Left lung (tissue), 10 donors: Measurements from ENCODE around the gene TEX19. TPM values are rescaled to one million over a fixed set of nuclear protein-coding genes. Genes with fewer than 3 reads are reported as not detected.

Experiments used
- ATAC-seq: fragments of 200-7000 bp; cut with Tn5 transposase; one replicate; pipeline ENCODE4 v1.9.1; 2020; ENCODE audit warnings: moderate library complexity
- DNase-seq, 4 donors: peaks; one replicate each; pipeline ENCODE4 v3.0.0-alpha.2; 2013 to 2020
- H3K27ac ChIP-seq, 2 donors: fragments of 200-600 bp; sonication (generic) in 1 of 2; one replicate each; pipeline versions ENCODE4 v1.5.0 to v1.8.0; 2020 to 2021
- H3K27me3 ChIP-seq, 2 donors: fragments of 200-600 bp; sonication (generic) in 1 of 2; one replicate each; pipeline versions ENCODE4 v1.5.0 to v1.8.0; 2020 to 2021
- H3K36me3 ChIP-seq, 2 donors: fragments of 200-600 bp; sonication (generic) in 1 of 2; one replicate each; pipeline versions ENCODE4 v1.5.0 to v1.8.0; 2020 to 2021
- H3K4me1 ChIP-seq, 2 donors: fragments of 200-600 bp; one replicate each; pipeline ENCODE4 v1.8.0; 2021
- H3K4me3 ChIP-seq, 2 donors: fragments of 200-600 bp; sonication (generic) in 1 of 2; one replicate each; pipeline versions ENCODE4 v1.5.0 to v1.8.0; 2020 to 2021; ENCODE audit warnings: mild to moderate bottlenecking in 1 of 2
- H3K9me3 ChIP-seq, 2 donors: fragments of 200-600 bp; sonication (generic) in 1 of 2; one replicate each; pipeline versions ENCODE4 v1.5.0 to v1.8.0; 2020 to 2021
- CTCF ChIP-seq, 2 donors: fragments of 200-600 bp; sonication (generic) in 1 of 2; IDR thresholded peaks; one replicate each; pipeline versions ENCODE4 v1.5.0 to v1.8.0; 2021; ENCODE audit warnings: antibody characterized with exemption in 2 of 2
- intact Hi-C, 2 donors: fragments of 100-400 bp; cut with DNase I; formaldehyde crosslinking; loops; one replicate each; pipeline versions ENCODE4 v1.11.2 to v1.14.2; 2022
- polyA plus RNA-seq, 6 donors: library from polyadenylated mRNA; unstranded; fragments of 120-200 nt; gene quantifications; one replicate each; pipeline ENCODE4 v1.2.1, GENCODE V29; 2013; ENCODE audit not compliant: insufficient read length in 6 of 6
- total RNA-seq, 2 donors: library from RNA; stranded (reverse); fragmentation: NEBNext Ultra II Directional; extraction: Animal tissue kit (Norgen Biotek cat#: 25700); gene quantifications; one replicate each; pipeline ENCODE4 v1.2.1, GENCODE V29; 2021
- donor health status: DM: no; HTN: yes; CAD: no.
- donor health status: DM: no; HTN: no; CAD: no.

TEX19 gene
- total and polyA plus RNA-seq, 8 donors = 0.07 TPM; not detected in 7

- ATAC-seq (no peak), DNase-seq (no peak)
- Histone ChIP-seq H3K27ac (no peak overlapping the region), H3K36me3 (peaks cover 0 to 18% of the 10 kb centered on the region in 2 donors), H3K9me3 (no peaks in the 10 kb centered on the region), H3K4me3 (no peak overlapping the region), H3K27me3 (peaks cover 16 to 57% of the 10 kb centered on the region in 2 donors), H3K4me1 (peaks cover 0 to 31% of the 10 kb centered on the region in 2 donors)
- no peak for TF ChIP-seq CTCF (IDR thresholded peaks at IDR 0.05)
- intact Hi-C loops = loop anchor here in 1 of 2 donors (5.0 kb wide), 1 partner anchor 82 kb away; no protein-coding TSS in a partner anchor
These were observed 39.4 kb upstream of the TEX19 start for GRCh38 chr17:82319619-82320062.

GRCh38 chr17:82320140-82320840 is 38.8 kb upstream of the TEX19 start:
- intact Hi-C loops = loop anchor here in 1 of 2 donors (5.0 kb wide), 1 partner anchor 83 kb away; no protein-coding TSS in a partner anchor
- no peak for TF ChIP-seq CTCF (IDR thresholded peaks at IDR 0.05)
- Histone ChIP-seq H3K9me3 (no peaks in the 10 kb centered on the region), H3K36me3 (peaks cover 0 to 18% of the 10 kb centered on the region in 2 donors), H3K27ac (no peak overlapping the region), H3K27me3 (peaks cover 10 to 50% of the 10 kb centered on the region in 2 donors), H3K4me1 (peaks cover 0 to 24% of the 10 kb centered on the region in 2 donors), H3K4me3 (no peak overlapping the region)
- ATAC-seq (no peak), DNase-seq (no peak)

GRCh38 chr17:82320956-82321927 is 37.8 kb upstream of the TEX19 start:
- H3K36me3 ChIP-seq = peaks cover 0 to 18% of the 10 kb centered on the region in 2 donors
- no peaks in the 10 kb centered on the region for H3K9me3 ChIP-seq
- H3K27me3 ChIP-seq = peaks cover under 1 to 41% of the 10 kb centered on the region in 2 donors
- TF ChIP-seq CTCF (IDR thresholded peaks at IDR 0.05) = peak; percentile 83 to 88
- H3K27ac ChIP-seq = no peak overlapping the region
- no peak overlapping the region for H3K4me3 ChIP-seq
- ATAC-seq = peak; percentile 76
- DNase-seq = peak in 1 of 4 donors; percentile 93
- intact Hi-C loops = loop anchor here in 1 of 2 donors (5.0 kb wide), 1 partner anchor 84 kb away; no protein-coding TSS in a partner anchor
- H3K4me1 ChIP-seq = peaks cover 0 to 15% of the 10 kb centered on the region in 2 donors

GRCh38 chr17:82321947-82322466 is 37.0 kb upstream of the TEX19 start:
- Histone ChIP-seq H3K9me3 (no peaks in the 10 kb centered on the region), H3K4me3 (no peak overlapping the region), H3K36me3 (peaks cover 0 to 18% of the 10 kb centered on the region in 2 donors), H3K4me1 (peaks cover 0 to 12% of the 10 kb centered on the region in 2 donors), H3K27me3 (peaks cover 0 to 33% of the 10 kb centered on the region in 2 donors), H3K27ac (no peak overlapping the region)
- ATAC-seq (no peak), DNase-seq (no peak)
- no peak for TF ChIP-seq CTCF (IDR thresholded peaks at IDR 0.05)
- intact Hi-C loops = loop anchor here in 1 of 2 donors (5.0 kb wide), 1 partner anchor 85 kb away; no protein-coding TSS in a partner anchor
